Right kidney (tissue), 9 donors: ENCODE data around the gene MYO1G.
"Not testable (repeated sequence)": the region's sequence is repeated elsewhere in the genome, so short reads cannot be mapped to it uniquely, and the experiment has no call there.

Experiments
- DNase-seq: peaks from one replicate; pipeline ENCODE4 v3.0.0-alpha.2; 2016
- long read RNA-seq, 8 donors: transcript quantifications; one replicate each; lab custom pipeline, GENCODE V29; 2026

Gene MYO1G
- long read RNA-seq, donor 1, result 0 reads
- long read RNA-seq, donor 2, result 0 reads
- long read RNA-seq, donor 3, result 0 reads
- long read RNA-seq, donor 4, result 0 reads
- long read RNA-seq, donor 5, partial matches to known transcripts, result 0 of 1 reads
- long read RNA-seq, donor 5, other reads (novel, unspliced or antisense), result 0 of 1 reads
- long read RNA-seq, donor 6, result 0 reads
- long read RNA-seq, donor 7, result 0 reads
- long read RNA-seq, donor 8, result 0 reads

DNA sequence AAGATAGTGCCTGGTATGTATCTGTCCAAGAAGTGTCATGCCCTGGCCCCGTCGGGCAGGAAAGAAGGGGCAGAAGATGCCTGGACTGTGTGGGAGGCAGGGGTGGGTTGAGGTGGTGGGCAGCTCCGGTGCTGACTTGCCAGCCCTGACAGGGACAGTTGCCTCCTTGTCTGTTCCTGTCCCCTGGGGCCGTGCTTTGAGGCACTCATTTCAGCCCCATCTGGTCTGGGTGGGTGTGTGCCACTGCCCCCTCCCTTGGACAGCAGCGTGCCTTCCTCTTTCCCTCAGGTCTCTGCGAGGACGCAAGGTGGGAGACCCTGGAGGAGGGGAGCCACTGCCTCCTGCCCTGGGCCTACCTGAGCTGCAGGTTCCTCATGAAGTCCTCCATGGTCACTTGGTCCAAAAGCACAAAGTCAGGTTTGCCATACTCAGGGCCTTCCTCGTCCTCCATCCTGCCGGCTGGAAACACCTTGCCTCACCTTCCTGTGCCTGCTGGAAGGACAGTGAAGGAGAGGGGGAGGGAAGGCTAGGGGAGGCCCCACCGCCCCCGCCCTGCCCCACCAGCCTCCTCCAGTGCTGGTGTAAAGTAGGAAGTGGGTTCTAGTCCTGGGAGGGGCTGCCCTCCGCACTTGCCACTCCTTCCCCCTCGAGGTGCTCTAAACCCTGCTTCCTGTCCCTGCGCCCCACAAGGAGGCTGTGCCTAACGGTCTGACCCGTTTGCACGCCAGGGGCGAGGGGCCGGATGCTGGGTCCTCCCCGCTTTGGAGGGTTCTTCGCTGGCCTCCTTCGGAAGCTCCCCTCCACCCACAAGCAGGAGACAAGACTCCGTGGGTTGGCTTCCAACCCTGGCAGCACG, at the start of gene MYO1G:
MYO1G (minus strand) TSS at position 505 of the 856 bp plus-strand sequence; CDS start at position 451, 54 bp downstream.
- no peak for DNase-seq

- no peak for DNase-seq
These were observed 49.5 kb upstream of the MYO1G start for GRCh38 chr7:45028138-45028919.

DNA sequence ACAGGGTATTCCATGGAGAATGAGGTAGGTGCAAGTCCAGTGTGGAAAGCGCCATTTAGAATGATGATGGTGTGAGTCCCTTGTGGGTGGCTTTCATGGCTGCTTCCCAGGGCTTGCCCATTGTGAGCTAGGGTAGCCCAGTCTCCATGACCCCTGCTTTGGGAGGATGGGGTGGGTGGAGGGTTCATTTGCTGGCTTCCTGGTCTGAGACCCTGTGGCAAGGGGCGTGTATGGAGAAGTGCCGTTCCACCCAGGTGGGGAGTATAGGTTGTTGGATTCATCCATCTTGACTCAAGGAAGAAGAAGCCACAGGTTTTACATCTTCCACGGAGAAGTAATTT, 48.9 kb upstream of the MYO1G start:
- DNase-seq, result no peak

- DNase-seq, result no peak
These were observed 48.4 kb upstream of the MYO1G start for GRCh38 chr7:45026984-45027773.

GRCh38 chr7:45026013-45026412, 47.2 kb upstream of the MYO1G start:
- DNase-seq, result no peak

- DNase-seq, result not testable (repeated sequence)
These were observed 46.7 kb upstream of the MYO1G start for GRCh38 chr7:45025473-45025872.

GRCh38 chr7:45024126-45024744, 45.4 kb upstream of the MYO1G start:
- DNase-seq, result no peak

- no peak for DNase-seq
These were observed 42.9 kb upstream of the MYO1G start for GRCh38 chr7:45021604-45022296.

GRCh38 chr7:45020915-45021314, 42.1 kb upstream of the MYO1G start:
- DNase-seq, result no peak

DNA sequence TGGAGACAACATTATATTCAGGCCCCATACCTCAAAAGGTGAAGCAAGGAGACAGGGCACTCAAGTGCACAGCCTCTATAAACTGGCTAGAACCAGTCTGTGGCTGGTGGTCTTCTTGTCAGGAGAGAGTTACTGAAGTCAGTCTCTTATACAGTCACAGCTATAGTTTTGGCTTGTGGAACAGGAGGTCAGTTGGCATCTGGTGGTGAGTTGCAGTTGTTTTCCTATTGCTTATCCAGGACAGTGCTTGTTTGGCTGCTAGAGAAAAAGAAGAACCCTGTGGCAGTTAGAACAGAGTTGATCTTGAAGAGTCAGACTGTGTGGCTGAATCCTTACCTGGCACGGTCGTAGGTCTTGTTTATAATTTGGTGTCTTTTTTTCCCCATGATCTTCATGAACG, 38.4 kb upstream of the MYO1G start:
- DNase-seq, result no peak

- DNase-seq, result no peak
These were observed 36.5 kb upstream of the MYO1G start for GRCh38 chr7:45015313-45015712.

- no peak for DNase-seq
These were observed 34.7 kb upstream of the MYO1G start for GRCh38 chr7:45013465-45013967.

- DNase-seq, result no peak
These were observed 28.9 kb upstream of the MYO1G start for GRCh38 chr7:45007571-45008328.

DNA sequence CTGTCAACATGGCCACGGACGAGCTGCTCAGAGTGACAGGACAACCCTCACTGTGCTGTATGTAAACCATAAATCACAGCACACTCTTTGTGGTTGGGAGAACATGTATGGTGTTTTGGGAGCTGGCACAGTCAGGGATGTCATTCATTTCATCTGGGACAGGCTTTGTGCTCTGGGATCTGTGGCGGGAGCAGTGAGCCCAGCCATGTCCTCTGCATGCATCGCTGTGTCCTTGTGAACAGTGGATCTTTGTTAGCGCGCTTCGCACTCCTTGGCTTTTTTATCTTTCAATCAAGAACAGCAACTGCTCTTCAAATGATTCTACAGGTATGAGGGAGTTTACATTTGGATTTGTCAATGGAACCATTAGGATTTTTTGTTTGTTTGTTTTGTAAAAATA, 28.3 kb upstream of the MYO1G start:
- DNase-seq, result no peak

- no peak for DNase-seq
These were observed 25.0 kb upstream of the MYO1G start for GRCh38 chr7:45003789-45004188.

DNA sequence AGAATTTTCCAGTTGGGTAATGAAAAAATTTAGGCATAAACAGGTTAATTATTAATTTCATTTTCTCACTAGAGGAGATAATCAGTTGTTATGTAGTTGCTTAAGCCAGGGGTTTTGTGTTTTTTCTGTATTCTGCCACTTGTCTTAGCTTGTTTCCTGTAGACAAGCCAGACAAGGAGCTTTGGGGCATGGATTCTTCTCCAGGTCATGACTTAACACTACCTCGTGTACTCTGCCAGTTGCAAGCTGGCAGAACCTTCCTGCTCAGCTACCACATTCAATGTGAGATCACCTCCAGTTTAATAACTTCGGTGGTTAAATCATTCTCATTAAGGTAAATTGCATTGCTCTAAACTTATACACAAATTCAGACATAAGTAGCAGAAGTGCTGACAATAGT, 23.0 kb upstream of the MYO1G start:
- no peak for DNase-seq

- DNase-seq, result peak; percentile 28
These were observed 22.4 kb upstream of the MYO1G start for GRCh38 chr7:45001138-45001694.

GRCh38 chr7:45000093-45001032, 21.5 kb upstream of the MYO1G start, which contains the start of gene CCM2:
Gene CCM2, plus strand, starts transcription at chr7:45000201. Its CDS starts 133 bp downstream, at chr7:45000334.
- DNase-seq, result peak; percentile 71
